ENCODE data around the gene SLU7. TPM values are rescaled to one million over a fixed set of nuclear protein-coding genes. Genes with fewer than 3 reads are reported as not detected.

The SLU7 gene
- total RNA-seq, 1 experiment from 2014 or later: 43.6 TPM

DNA sequence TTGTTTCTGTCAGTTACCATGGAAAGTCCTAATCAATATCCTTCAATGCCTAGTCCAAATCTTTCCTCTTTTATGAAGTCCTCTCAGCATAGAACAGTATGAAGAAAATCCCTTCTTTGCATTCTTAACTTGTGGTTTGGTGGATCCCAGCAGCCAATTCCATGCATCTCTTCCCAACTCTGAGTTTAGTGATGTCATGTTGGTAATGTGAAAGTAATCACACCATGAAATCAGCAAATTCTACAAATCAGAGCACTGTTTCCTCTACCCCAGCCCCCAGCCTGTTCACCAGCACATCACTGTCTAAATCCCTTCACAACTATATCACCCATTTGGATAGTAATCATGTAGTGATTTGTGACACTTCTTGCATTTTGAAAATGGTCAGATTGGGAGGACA lies 43.7 kb downstream of the SLU7 start:
- Histone ChIP-seq H3K27ac (ENCODE audit: low read depth, low read length) (no peak overlapping the region), H3K4me2 (ENCODE audit: low read length) (no peak overlapping the region), H3K9me3 (ENCODE audit: control insufficient read depth in 1 of 2, insufficient read depth in 1 of 2, low read depth in 1 of 2, low read length in 2 of 2) (no peaks in the 10 kb centered on the region), H3K9ac (ENCODE audit: low read length) (no peak overlapping the region), H3K79me2 (ENCODE audit: insufficient read depth, low read length) (no peaks in the 10 kb centered on the region), H2AFZ (ENCODE audit: low read depth, low read length, poor library complexity, severe bottlenecking) (no peak overlapping the region), H4K20me1 (ENCODE audit: insufficient read depth) (no peaks in the 10 kb centered on the region), H3K36me3 (ENCODE audit: control insufficient read depth in 1 of 2, insufficient read depth in 2 of 2, low read length in 2 of 2) (no peaks in the 10 kb centered on the region), H3K4me3 (replicated peaks in 1 of 2; ENCODE audit: low read depth in 1 of 2, low read length in 2 of 2) (no peak overlapping the region), H3K4me1 (ENCODE audit: control insufficient read depth in 1 of 2, insufficient read depth in 2 of 2, low read length in 2 of 2) (peaks cover 0 to 7% of the 10 kb centered on the region in 2 experiments; a peak in 1 of 4 replicates), H3K9me2 (ENCODE audit: insufficient read depth) (no peaks in the 10 kb centered on the region), H3K27me3 (ENCODE audit: insufficient read depth, low read length) (peaks cover 32% of the 10 kb centered on the region)
- POLR2A ChIA-PET: no interaction called here
- no peak for DNase-seq (ENCODE audit: low read depth, low spot score)
- RAD21 ChIA-PET (ENCODE audit: low non-redundant PET in 1 of 2, low total read pairs in 2 of 2, uncharacterized antibody in 2 of 2, unreplicated experiment in 2 of 2): no interaction called here
- intact Hi-C loops (cut with micrococcal nuclease): no loop called here
- no TSS peak for BruUV-seq (replicated peaks)
- CTCF ChIA-PET: no interaction called here
- ATAC-seq: no peak
- TF ChIP-seq SIN3A (IDR thresholded peaks at IDR 0.05; ENCODE audit: low read depth) (no peak), ELF1 (IDR thresholded peaks at IDR 0.05; ENCODE audit: borderline replicate concordance, low read depth) (no peak), RAD21 (IDR thresholded peaks at IDR 0.05; ENCODE audit: low read depth) (no peak), JUND (IDR thresholded peaks at IDR 0.05) (no peak)
- TF ChIP-seq, protein P1, sequence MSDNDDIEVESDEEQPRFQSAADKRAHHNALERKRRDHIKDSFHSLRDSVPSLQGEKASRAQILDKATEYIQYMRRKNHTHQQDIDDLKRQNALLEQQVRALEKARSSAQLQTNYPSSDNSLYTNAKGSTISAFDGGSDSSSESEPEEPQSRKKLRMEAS (IDR thresholded peaks at IDR 0.05): no peak

DNA sequence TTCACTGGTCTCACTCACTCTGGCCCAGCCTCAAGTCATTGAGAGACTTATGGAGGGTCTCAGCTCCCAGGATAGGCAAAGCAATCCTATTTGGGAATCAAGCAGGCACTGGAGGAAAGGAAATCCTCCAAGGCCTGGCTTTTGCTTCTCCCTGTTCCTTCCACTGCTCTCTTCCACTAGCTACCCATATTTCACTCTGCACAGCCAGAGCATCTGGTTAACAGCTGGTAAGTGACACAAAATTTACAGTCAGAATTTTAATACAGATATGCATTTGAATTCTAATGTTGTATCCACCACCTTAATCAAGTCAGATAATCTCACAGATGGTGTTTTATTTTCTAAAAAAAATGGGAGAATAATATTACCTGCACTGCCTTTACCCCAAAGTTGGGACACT lies 47.6 kb downstream of the SLU7 start:
- POLR2A ChIA-PET: no interaction called here
- CTCF ChIA-PET: no interaction called here
- Histone ChIP-seq H3K9me3 (ENCODE audit: control insufficient read depth in 1 of 2, insufficient read depth in 1 of 2, low read depth in 1 of 2, low read length in 2 of 2) (no peaks in the 10 kb centered on the region), H4K20me1 (ENCODE audit: insufficient read depth) (no peaks in the 10 kb centered on the region), H3K4me3 (replicated peaks in 1 of 2; ENCODE audit: low read depth in 1 of 2, low read length in 2 of 2) (no peak overlapping the region), H3K4me1 (ENCODE audit: control insufficient read depth in 1 of 2, insufficient read depth in 2 of 2, low read length in 2 of 2) (peaks cover 0 to 13% of the 10 kb centered on the region in 2 experiments; a peak in 2 of 4 replicates), H3K27ac (ENCODE audit: low read depth, low read length) (no peak overlapping the region), H3K79me2 (ENCODE audit: insufficient read depth, low read length) (no peaks in the 10 kb centered on the region), H3K27me3 (ENCODE audit: insufficient read depth, low read length) (peaks cover 28% of the 10 kb centered on the region), H3K9ac (ENCODE audit: low read length) (no peak overlapping the region), H3K36me3 (ENCODE audit: control insufficient read depth in 1 of 2, insufficient read depth in 2 of 2, low read length in 2 of 2) (no peaks in the 10 kb centered on the region), H2AFZ (ENCODE audit: low read depth, low read length, poor library complexity, severe bottlenecking) (no peak overlapping the region), H3K4me2 (ENCODE audit: low read length) (no peak overlapping the region), H3K9me2 (ENCODE audit: insufficient read depth) (no peaks in the 10 kb centered on the region)
- RAD21 ChIA-PET (ENCODE audit: low non-redundant PET in 1 of 2, low total read pairs in 2 of 2, uncharacterized antibody in 2 of 2, unreplicated experiment in 2 of 2): no interaction called here
- no TSS peak for BruUV-seq (replicated peaks)
- intact Hi-C loops (cut with micrococcal nuclease): no loop called here
- DNase-seq (ENCODE audit: low read depth, low spot score): no peak
- no peak for ATAC-seq
- no peak for TF ChIP-seq CEBPB (IDR thresholded peaks at IDR 0.05; ENCODE audit: low read depth)
- TF ChIP-seq, protein P1 (IDR thresholded peaks at IDR 0.05): no peak
- TF ChIP-seq EGR1 (IDR thresholded peaks at IDR 0.05; ENCODE audit: low read depth): no peak
- TF ChIP-seq ZFX (IDR thresholded peaks at IDR 0.05): no peak
- no peak for TF ChIP-seq CBX3 (IDR thresholded peaks at IDR 0.05; ENCODE audit: low read depth)
- no peak for TF ChIP-seq TCF7L2 (IDR thresholded peaks at IDR 0.05; ENCODE audit: borderline replicate concordance, extremely low read depth, insufficient read depth, insufficient read length)
- TF ChIP-seq, protein P2, sequence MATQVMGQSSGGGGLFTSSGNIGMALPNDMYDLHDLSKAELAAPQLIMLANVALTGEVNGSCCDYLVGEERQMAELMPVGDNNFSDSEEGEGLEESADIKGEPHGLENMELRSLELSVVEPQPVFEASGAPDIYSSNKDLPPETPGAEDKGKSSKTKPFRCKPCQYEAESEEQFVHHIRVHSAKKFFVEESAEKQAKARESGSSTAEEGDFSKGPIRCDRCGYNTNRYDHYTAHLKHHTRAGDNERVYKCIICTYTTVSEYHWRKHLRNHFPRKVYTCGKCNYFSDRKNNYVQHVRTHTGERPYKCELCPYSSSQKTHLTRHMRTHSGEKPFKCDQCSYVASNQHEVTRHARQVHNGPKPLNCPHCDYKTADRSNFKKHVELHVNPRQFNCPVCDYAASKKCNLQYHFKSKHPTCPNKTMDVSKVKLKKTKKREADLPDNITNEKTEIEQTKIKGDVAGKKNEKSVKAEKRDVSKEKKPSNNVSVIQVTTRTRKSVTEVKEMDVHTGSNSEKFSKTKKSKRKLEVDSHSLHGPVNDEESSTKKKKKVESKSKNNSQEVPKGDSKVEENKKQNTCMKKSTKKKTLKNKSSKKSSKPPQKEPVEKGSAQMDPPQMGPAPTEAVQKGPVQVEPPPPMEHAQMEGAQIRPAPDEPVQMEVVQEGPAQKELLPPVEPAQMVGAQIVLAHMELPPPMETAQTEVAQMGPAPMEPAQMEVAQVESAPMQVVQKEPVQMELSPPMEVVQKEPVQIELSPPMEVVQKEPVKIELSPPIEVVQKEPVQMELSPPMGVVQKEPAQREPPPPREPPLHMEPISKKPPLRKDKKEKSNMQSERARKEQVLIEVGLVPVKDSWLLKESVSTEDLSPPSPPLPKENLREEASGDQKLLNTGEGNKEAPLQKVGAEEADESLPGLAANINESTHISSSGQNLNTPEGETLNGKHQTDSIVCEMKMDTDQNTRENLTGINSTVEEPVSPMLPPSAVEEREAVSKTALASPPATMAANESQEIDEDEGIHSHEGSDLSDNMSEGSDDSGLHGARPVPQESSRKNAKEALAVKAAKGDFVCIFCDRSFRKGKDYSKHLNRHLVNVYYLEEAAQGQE (IDR thresholded peaks at IDR 0.05; ENCODE audit: low read depth): no peak
- no peak for TF ChIP-seq EZH2 (IDR thresholded peaks at IDR 0.05)
- TF ChIP-seq, protein P3, sequence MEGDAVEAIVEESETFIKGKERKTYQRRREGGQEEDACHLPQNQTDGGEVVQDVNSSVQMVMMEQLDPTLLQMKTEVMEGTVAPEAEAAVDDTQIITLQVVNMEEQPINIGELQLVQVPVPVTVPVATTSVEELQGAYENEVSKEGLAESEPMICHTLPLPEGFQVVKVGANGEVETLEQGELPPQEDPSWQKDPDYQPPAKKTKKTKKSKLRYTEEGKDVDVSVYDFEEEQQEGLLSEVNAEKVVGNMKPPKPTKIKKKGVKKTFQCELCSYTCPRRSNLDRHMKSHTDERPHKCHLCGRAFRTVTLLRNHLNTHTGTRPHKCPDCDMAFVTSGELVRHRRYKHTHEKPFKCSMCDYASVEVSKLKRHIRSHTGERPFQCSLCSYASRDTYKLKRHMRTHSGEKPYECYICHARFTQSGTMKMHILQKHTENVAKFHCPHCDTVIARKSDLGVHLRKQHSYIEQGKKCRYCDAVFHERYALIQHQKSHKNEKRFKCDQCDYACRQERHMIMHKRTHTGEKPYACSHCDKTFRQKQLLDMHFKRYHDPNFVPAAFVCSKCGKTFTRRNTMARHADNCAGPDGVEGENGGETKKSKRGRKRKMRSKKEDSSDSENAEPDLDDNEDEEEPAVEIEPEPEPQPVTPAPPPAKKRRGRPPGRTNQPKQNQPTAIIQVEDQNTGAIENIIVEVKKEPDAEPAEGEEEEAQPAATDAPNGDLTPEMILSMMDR (IDR thresholded peaks at IDR 0.05 in 2 of 3, conservative IDR thresholded peaks at IDR 0.05 in 1 of 3; ENCODE audit: borderline replicate concordance in 1 of 3, insufficient read depth in 1 of 3, low read depth in 2 of 3, low read length in 2 of 3): no peak
- no peak for TF ChIP-seq SIN3A (IDR thresholded peaks at IDR 0.05; ENCODE audit: low read depth)
- no peak for TF ChIP-seq POLR2A (IDR thresholded peaks at IDR 0.05; ENCODE audit: borderline replicate concordance, extremely low read depth, insufficient read depth, insufficient read length)
- TF ChIP-seq RAD21 (IDR thresholded peaks at IDR 0.05; ENCODE audit: low read depth): no peak
